ENCODE measurements around the gene KRABD2.
"Not testable (repeated sequence)": the region's sequence is repeated elsewhere in the genome, so short reads cannot be mapped to it uniquely, and the experiment has no call there.

The KRABD2 gene

GRCh38 chr17:8376271-8377067 lies at the start of gene KRABD2:
TSS of gene KRABD2 (minus strand) at chr17:8376704.
- peak; percentile 92 for DNase-seq (ENCODE audit: low read depth)

GRCh38 chr17:8421571-8421970 lies 45.1 kb upstream of the KRABD2 start:
- DNase-seq (ENCODE audit: low read depth) = peak; percentile 57

- DNase-seq (ENCODE audit: low read depth) = peak; percentile 91
Observed at GRCh38 chr17:8420041-8420934, 43.8 kb upstream of the KRABD2 start.

- DNase-seq (ENCODE audit: low read depth) = no peak
Observed at GRCh38 chr17:8419305-8419704, 42.8 kb upstream of the KRABD2 start.

GRCh38 chr17:8418471-8418870 lies 42.0 kb upstream of the KRABD2 start:
- DNase-seq (ENCODE audit: low read depth) = no peak

GRCh38 chr17:8417806-8418205 lies 41.3 kb upstream of the KRABD2 start:
- peak; percentile 64 for DNase-seq (ENCODE audit: low read depth)

- no peak for DNase-seq (ENCODE audit: low read depth)
Observed at GRCh38 chr17:8413938-8414337, 37.4 kb upstream of the KRABD2 start.

- no peak for DNase-seq (ENCODE audit: low read depth)
Observed at GRCh38 chr17:8413328-8413727, 36.8 kb upstream of the KRABD2 start.

GRCh38 chr17:8412089-8412488 lies 35.6 kb upstream of the KRABD2 start:
- no peak for DNase-seq (ENCODE audit: low read depth)

- DNase-seq (ENCODE audit: low read depth) = no peak
Observed at GRCh38 chr17:8410883-8411238, 34.4 kb upstream of the KRABD2 start.

GRCh38 chr17:8409966-8410882 lies 33.7 kb upstream of the KRABD2 start:
- DNase-seq (ENCODE audit: low read depth) = peak; percentile 92

- no peak for DNase-seq (ENCODE audit: low read depth)
Observed at GRCh38 chr17:8408371-8408770, 31.9 kb upstream of the KRABD2 start.

GRCh38 chr17:8406174-8406573 lies 29.7 kb upstream of the KRABD2 start:
- DNase-seq (ENCODE audit: low read depth) = no peak

- no peak for DNase-seq (ENCODE audit: low read depth)
Observed at GRCh38 chr17:8405499-8406016, 29.1 kb upstream of the KRABD2 start.

GRCh38 chr17:8402921-8403536 lies 26.5 kb upstream of the KRABD2 start:
- DNase-seq (ENCODE audit: low read depth) = no peak

GRCh38 chr17:8401107-8401506 lies 24.6 kb upstream of the KRABD2 start:
- no peak for DNase-seq (ENCODE audit: low read depth)

- DNase-seq (ENCODE audit: low read depth) = no peak
Observed at GRCh38 chr17:8398980-8399379, 22.5 kb upstream of the KRABD2 start.

GRCh38 chr17:8397636-8398035 lies 21.1 kb upstream of the KRABD2 start, which contains the start of gene RNF222:
TSS of gene RNF222 (minus strand) at chr17:8397827. CDS start at chr17:8393461, 4,366 bp downstream.
- no peak for DNase-seq (ENCODE audit: low read depth)

GRCh38 chr17:8394497-8394896 lies 18.0 kb upstream of the KRABD2 start:
- DNase-seq (ENCODE audit: low read depth) = not testable (repeated sequence)

GRCh38 chr17:8393470-8394231 lies 17.1 kb upstream of the KRABD2 start:
- no peak for DNase-seq (ENCODE audit: low read depth)
